NOMO-1 treated with dmso at 0.1 percent for 144 hours (cell line): ENCODE measurements around the gene CCBE1.
"Not testable (repeated sequence)": the region's sequence is repeated elsewhere in the genome, so short reads cannot be mapped to it uniquely, and the experiment has no call there.

Source experiments
- DNase-seq: peaks from one replicate; lab custom pipeline; 2025; ENCODE audit not compliant: unreplicated experiment; lab: John Stamatoyannopoulos, UW

CCBE1 gene

DNA sequence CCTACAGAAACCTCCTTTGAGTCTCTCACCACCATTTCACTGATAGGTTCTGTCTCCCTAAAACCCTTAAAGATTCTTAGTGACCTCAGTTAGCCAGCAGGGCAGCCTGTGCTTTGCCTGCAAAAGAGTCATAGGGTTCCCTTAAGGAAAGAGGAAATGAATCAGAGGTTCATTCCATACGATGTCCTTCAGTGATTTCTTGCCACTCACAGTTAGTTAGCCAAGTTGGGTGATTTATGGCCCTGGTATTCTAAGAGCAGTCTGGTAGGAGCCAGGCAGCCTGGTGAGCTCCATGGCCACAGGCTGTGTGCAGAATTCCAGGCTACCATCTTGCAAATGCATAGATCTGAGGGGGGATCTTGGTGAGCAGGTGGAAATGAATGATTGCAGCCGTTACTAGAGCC lies 18.7 kb upstream of the CCBE1 start:
- no peak for DNase-seq

- DNase-seq = no peak
Measured at GRCh38 chr18:59715445-59715844, 18.2 kb upstream of the CCBE1 start.

- not testable (repeated sequence) for DNase-seq
Measured at GRCh38 chr18:59714096-59714495, 16.9 kb upstream of the CCBE1 start.

DNA sequence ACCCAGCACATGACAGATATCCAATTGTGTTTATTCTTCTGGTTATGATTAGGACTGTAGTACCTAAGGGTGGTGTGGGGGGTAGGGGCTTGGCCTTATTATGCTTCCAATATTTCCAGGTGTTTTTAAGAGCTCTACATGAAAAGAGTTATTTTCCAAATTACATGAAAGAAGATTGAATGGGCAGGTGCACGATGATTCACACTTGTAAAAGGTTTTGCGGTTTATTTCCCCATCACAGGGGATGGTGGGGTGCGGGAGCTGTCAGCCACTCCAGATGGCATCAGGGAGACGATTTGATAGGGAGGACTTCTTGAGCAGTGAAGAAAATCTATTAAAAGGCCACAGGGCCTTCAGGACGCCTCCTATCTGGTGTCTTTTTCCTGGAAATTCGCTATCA lies 15.1 kb upstream of the CCBE1 start:
- no peak for DNase-seq

DNA sequence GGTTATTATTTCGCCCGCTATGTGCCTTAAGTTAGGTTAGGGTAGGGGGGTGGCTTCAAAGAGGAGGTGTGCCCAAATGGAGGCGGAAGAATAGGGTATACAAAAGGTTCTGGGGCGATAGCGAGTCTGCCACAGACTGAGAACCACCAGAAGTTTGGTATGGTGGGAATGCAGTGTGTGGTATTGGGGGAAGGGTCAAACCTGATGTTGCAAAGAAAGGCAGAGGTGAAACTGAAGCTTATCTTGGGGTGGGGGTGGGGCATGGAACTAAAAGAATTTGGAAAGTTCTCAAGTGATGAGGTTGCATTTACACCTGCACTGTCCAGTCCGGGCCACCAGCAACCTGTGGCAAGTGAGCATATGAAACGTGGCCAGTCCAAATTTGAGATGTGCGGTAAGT lies 11.8 kb upstream of the CCBE1 start:
- no peak for DNase-seq

DNA sequence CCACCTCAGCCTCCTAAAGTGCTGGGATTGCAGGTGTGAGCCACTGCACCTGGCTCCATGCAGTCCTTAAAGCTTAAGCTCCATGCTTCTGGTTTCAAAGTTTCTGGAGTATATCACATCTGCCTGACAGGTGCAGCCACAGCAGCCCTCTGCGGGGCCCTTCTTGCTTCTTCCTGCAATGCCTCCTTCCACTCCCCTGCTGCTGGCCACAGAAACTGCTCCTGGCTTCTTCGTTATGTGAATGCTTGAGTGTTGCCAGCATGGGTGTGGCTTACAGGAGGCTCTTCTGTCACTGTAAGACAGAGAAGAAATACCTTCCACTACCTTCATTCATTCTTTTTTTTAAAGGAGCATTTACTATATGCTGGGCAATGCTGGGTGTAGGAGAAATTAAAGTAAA lies 10.1 kb upstream of the CCBE1 start:
- no peak for DNase-seq

DNA sequence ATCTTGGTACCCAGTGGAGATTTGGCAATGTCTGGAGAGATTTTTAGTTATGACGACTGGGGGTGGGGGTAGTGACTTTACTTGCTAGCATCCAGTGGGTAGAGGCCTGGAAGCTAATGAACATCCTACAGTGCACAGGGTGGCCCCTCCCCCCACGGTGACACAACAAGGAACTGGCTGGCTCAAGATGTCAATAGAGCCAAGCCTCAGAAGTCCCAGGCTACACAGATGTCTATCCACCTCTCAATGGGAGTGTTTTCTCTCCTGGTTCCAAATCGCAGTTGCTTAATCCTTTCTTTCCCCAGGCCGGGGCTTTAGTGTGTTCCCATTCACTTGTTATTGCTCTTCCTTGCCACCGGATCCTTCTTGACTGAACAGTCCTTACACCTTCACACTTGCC lies 9.3 kb upstream of the CCBE1 start:
- DNase-seq = no peak

DNA sequence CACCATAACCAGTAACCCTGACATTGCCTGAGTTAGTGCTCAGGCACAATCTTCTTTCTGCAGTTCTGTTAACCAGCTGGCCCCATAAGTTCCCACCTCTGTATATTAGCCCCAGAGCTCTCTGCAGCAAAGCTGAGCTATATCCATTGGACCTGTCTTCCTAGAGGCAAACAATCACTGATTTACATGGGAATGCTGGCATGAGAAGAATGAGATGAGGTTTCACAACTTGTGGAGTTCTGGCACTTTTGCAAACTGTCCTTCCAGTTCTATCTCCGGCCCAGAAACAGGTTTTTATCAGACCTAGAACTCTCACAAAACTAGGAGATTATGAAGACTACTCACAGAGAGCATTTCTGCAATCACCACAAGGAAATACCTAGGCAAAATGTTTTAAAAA lies 7.9 kb upstream of the CCBE1 start:
- DNase-seq = no peak

DNA sequence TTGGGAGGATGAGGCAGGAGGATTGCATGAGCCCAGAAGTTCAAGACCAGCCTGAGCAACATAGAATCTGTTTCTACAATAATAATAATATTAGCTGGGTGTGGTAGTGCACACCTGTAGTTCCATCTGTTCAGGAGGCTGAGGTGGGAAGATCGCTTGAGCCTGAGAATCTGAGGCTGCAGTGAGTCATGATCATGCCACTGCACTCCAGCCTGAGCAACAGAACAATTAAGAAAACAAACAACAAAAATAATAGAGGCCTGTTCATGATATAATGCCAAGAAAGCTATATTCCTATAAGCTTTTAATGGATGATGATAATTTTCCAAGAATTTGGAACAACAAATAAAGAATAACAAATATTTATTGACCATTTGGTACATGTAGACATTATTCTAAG lies 6.9 kb upstream of the CCBE1 start:
- no peak for DNase-seq

- DNase-seq = no peak
Measured at GRCh38 chr18:59701272-59701671, 4.0 kb upstream of the CCBE1 start.

DNA sequence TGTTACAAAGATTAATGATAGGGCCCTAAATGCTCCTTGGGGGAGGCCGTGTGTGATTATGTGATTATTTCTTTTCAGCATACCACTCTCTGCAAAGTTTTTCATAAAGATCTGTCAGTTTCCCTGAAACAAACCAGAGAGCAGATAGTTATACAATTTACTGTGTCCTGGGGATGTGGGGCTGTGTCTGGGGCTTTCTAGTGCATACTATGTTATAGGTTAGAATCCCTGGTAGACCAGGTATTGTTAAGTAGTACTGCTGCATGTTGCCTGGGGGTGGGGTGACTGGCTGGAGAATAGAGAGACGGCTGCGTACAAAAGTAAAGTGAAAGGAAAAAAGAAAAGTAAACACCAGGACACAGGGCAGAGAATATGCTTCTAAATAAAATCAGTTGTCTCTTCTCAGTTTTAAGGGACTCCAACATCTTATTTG lies 3.3 kb upstream of the CCBE1 start:
- DNase-seq = no peak

- DNase-seq = no peak
Measured at GRCh38 chr18:59699750-59700534, 2.7 kb upstream of the CCBE1 start.

DNA sequence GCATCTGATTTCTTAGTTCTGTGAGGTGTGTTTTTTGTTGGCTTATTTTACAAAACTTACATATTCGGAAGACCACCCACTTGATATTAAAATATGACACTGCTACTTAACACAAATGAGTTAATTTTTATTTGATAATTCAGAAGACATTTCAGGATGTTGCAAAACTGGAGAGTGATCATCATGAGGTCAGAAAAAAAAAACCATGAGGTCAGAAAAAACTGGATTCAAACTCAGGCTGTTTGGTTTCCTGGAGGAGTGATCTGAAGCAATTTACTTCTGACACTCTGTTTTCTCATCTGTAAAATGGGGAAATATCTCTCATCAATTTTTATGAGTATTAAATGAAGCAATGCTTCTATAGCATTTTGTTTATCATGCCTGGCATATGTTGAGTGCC lies 1.8 kb upstream of the CCBE1 start:
- no peak for DNase-seq

GRCh38 chr18:59696311-59697235 lies 650 bp downstream of the CCBE1 start:
- DNase-seq = no peak

DNA sequence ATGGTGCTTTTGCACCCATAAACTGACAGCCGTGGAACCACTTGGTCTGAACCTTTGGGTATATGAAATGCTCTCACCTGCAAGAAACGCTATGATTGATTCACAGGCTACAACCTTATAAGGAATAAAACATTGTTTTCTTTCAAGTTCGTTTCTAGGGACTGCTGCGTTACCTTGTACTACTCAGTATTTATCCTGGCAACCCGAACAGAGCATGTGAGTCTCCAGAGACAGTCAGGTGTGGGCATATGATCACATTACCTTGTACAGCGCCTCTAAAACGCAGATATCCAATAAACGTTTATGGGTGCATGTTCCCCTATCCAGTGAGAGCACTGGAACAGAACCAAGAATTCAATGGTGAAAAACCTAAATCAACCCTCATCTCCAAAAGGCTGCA lies 1.7 kb downstream of the CCBE1 start:
- DNase-seq = no peak

DNA sequence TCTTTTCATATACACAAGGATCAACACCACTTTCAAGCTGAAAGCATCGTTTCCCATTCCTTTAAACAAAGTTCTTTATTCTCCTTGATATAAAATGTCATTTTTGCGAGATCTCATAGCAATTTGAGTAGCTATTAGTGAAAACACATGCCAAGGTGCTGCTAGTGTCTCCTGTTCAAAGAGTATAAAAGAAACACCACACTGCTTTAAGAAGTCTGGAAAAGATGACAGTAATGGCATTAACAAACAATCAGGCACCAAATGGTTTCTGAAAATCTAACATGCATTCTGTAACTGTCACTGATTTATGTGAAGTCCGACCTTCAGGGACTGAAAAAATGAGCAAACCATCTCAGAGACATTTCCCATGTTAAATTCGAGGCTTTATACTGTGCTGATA lies 2.4 kb downstream of the CCBE1 start:
- DNase-seq = no peak

GRCh38 chr18:59691996-59692395 lies 5.2 kb downstream of the CCBE1 start:
- DNase-seq = no peak

- no peak for DNase-seq
Measured at GRCh38 chr18:59690996-59691395, 6.2 kb downstream of the CCBE1 start.

GRCh38 chr18:59690186-59690982 lies 6.8 kb downstream of the CCBE1 start:
- no peak for DNase-seq

- DNase-seq = no peak
Measured at GRCh38 chr18:59689756-59690155, 7.5 kb downstream of the CCBE1 start.

GRCh38 chr18:59686260-59686659 lies 11.0 kb downstream of the CCBE1 start:
- no peak for DNase-seq
